ENCODE measurements around the gene AFAP1L2.
A peak's percentile ranks its signal among the peaks of the same experiment; 100 is the strongest.

DNA sequence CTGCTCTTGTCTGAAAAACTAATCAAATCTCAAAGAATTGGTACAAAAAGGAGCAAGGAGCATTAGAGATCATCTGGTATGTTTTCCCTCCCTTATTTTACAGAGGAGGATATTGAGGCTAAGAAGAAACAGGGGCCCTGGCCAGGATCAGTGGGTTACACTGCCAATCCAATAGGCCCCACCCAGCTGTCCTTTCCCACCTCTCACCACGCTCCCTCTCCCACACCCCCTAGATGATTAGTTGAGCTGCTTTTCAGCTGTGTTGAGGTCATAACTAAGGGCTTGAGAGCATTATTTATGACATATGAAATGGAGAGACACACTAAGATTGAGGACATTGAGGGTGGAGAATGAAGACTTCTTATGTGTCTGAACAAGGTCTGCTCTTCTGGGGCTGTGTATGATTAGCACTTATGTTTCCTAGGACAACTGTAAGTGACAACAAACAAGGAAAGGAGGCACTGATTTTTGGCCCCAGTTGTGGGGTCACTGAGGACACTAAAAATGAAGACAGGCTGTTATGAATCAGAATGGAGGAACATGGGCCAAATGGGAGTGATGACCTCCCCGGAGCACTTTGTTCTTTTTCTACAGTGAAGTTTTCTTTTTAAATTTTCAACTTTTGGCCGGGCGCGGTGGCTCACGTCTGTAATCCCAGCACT, 138.8 kb downstream of the AFAP1L2 start:
- TF ChIP-seq, protein P1, sequence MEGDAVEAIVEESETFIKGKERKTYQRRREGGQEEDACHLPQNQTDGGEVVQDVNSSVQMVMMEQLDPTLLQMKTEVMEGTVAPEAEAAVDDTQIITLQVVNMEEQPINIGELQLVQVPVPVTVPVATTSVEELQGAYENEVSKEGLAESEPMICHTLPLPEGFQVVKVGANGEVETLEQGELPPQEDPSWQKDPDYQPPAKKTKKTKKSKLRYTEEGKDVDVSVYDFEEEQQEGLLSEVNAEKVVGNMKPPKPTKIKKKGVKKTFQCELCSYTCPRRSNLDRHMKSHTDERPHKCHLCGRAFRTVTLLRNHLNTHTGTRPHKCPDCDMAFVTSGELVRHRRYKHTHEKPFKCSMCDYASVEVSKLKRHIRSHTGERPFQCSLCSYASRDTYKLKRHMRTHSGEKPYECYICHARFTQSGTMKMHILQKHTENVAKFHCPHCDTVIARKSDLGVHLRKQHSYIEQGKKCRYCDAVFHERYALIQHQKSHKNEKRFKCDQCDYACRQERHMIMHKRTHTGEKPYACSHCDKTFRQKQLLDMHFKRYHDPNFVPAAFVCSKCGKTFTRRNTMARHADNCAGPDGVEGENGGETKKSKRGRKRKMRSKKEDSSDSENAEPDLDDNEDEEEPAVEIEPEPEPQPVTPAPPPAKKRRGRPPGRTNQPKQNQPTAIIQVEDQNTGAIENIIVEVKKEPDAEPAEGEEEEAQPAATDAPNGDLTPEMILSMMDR (IDR thresholded peaks at IDR 0.05) = no peak
- no peak for TF ChIP-seq POLR2A (IDR thresholded peaks at IDR 0.05)
- TF ChIP-seq POLR2AphosphoS5 (IDR thresholded peaks at IDR 0.05) = peak in 1 of 3 donors; percentile 45
